ENCODE data around the gene ZNF362. TPM values are rescaled to one million over a fixed set of nuclear protein-coding genes. Genes with fewer than 3 reads are reported as not detected.
"Not testable (repeated sequence)": the region's sequence is repeated elsewhere in the genome, so short reads cannot be mapped to it uniquely, and the experiment has no call there.

Gene ZNF362
- total RNA-seq, 1 donor, result 14.5 TPM

GRCh38 chr1:33302325-33302724 lies 46.0 kb downstream of the ZNF362 start:
- no peak for DNase-seq (ENCODE audit: low read depth)
- TF ChIP-seq CTCF (IDR thresholded peaks at IDR 0.05; ENCODE audit: insufficient read depth, low read length), result no peak
- H3K4me3 ChIP-seq (ENCODE audit: low read depth, low read length), result no peak overlapping the region

GRCh38 chr1:33305016-33305415 lies 48.7 kb downstream of the ZNF362 start:
- no peak overlapping the region for H3K4me3 ChIP-seq (ENCODE audit: low read depth, low read length)
- no peak for DNase-seq (ENCODE audit: low read depth)
- no peak for TF ChIP-seq CTCF (IDR thresholded peaks at IDR 0.05; ENCODE audit: insufficient read depth, low read length)

- no peak for DNase-seq (ENCODE audit: low read depth)
- TF ChIP-seq CTCF (IDR thresholded peaks at IDR 0.05; ENCODE audit: insufficient read depth, low read length), result no peak
- H3K4me3 ChIP-seq (ENCODE audit: low read depth, low read length), result no peak overlapping the region
These were observed 49.7 kb downstream of the ZNF362 start for GRCh38 chr1:33305816-33306652.

GRCh38 chr1:33306653-33307493 lies 50.6 kb downstream of the ZNF362 start:
- no peak for DNase-seq (ENCODE audit: low read depth)
- no peak for TF ChIP-seq CTCF (IDR thresholded peaks at IDR 0.05; ENCODE audit: insufficient read depth, low read length)
- no peak overlapping the region for H3K4me3 ChIP-seq (ENCODE audit: low read depth, low read length)

- TF ChIP-seq CTCF (IDR thresholded peaks at IDR 0.05; ENCODE audit: insufficient read depth, low read length), result no peak
- DNase-seq (ENCODE audit: low read depth), result no peak
- H3K4me3 ChIP-seq (ENCODE audit: low read depth, low read length), result no peak overlapping the region
These were observed 51.2 kb downstream of the ZNF362 start for GRCh38 chr1:33307494-33307864.

- not testable (repeated sequence) for H3K4me3 ChIP-seq (ENCODE audit: low read depth, low read length); DNase-seq (ENCODE audit: low read depth)
These were observed 53.1 kb downstream of the ZNF362 start for GRCh38 chr1:33309351-33309750.

- DNase-seq (ENCODE audit: low read depth), result no peak
- no peak for TF ChIP-seq CTCF (IDR thresholded peaks at IDR 0.05; ENCODE audit: insufficient read depth, low read length)
- no peak overlapping the region for H3K4me3 ChIP-seq (ENCODE audit: low read depth, low read length)
These were observed 54.4 kb downstream of the ZNF362 start for GRCh38 chr1:33310702-33311101.

Data from fibroblast of the aortic adventitia (primary cell).